ENCODE results near the gene CRYM.

DNA sequence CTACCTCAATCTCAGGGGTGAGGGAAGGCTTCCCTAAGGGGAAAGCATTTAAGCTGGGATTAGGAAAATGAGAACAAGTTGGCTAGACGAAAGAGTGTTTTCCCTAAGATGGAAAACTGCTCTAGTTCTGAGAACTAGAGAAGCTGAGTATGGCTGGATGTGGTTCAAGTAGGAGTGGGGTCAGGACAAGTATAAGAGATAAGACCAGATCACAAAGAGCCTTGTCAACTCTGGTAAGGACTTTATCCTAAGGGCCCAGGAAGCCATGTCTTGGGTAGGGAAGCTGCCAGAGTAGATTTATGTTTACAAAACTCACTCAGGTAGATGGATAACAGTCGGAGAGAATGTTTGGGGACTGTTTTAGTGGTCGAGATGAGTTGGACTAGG, 42.9 kb downstream of the CRYM start:
- TF ChIP-seq EZH2 (IDR thresholded peaks at IDR 0.05; ENCODE audit: low read depth) = no peak
- TF ChIP-seq, protein P1, sequence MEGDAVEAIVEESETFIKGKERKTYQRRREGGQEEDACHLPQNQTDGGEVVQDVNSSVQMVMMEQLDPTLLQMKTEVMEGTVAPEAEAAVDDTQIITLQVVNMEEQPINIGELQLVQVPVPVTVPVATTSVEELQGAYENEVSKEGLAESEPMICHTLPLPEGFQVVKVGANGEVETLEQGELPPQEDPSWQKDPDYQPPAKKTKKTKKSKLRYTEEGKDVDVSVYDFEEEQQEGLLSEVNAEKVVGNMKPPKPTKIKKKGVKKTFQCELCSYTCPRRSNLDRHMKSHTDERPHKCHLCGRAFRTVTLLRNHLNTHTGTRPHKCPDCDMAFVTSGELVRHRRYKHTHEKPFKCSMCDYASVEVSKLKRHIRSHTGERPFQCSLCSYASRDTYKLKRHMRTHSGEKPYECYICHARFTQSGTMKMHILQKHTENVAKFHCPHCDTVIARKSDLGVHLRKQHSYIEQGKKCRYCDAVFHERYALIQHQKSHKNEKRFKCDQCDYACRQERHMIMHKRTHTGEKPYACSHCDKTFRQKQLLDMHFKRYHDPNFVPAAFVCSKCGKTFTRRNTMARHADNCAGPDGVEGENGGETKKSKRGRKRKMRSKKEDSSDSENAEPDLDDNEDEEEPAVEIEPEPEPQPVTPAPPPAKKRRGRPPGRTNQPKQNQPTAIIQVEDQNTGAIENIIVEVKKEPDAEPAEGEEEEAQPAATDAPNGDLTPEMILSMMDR (conservative IDR thresholded peaks at IDR 0.05) = no peak

All from PC-9 (cell line).